Stimulated activated CD8-positive, alpha-beta memory T cell treated with anti-CD3 and anti-CD28 coated beads, Interleukin-12 subunit alpha, Interleukin-12 subunit beta, amount 100 ng/mL, for 24 hours (primary cell): ENCODE measurements around the gene RIOK3.
"Not testable (repeated sequence)": the region's sequence is repeated elsewhere in the genome, so short reads cannot be mapped to it uniquely, and the experiment has no call there.

ENCODE experiments used
- DNase-seq: peaks from one replicate; pipeline ENCODE4 v3.0.0-alpha.2; 2020; ENCODE audit errors: extremely low read depth

RIOK3 gene, protein sequence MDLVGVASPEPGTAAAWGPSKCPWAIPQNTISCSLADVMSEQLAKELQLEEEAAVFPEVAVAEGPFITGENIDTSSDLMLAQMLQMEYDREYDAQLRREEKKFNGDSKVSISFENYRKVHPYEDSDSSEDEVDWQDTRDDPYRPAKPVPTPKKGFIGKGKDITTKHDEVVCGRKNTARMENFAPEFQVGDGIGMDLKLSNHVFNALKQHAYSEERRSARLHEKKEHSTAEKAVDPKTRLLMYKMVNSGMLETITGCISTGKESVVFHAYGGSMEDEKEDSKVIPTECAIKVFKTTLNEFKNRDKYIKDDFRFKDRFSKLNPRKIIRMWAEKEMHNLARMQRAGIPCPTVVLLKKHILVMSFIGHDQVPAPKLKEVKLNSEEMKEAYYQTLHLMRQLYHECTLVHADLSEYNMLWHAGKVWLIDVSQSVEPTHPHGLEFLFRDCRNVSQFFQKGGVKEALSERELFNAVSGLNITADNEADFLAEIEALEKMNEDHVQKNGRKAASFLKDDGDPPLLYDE

DNA sequence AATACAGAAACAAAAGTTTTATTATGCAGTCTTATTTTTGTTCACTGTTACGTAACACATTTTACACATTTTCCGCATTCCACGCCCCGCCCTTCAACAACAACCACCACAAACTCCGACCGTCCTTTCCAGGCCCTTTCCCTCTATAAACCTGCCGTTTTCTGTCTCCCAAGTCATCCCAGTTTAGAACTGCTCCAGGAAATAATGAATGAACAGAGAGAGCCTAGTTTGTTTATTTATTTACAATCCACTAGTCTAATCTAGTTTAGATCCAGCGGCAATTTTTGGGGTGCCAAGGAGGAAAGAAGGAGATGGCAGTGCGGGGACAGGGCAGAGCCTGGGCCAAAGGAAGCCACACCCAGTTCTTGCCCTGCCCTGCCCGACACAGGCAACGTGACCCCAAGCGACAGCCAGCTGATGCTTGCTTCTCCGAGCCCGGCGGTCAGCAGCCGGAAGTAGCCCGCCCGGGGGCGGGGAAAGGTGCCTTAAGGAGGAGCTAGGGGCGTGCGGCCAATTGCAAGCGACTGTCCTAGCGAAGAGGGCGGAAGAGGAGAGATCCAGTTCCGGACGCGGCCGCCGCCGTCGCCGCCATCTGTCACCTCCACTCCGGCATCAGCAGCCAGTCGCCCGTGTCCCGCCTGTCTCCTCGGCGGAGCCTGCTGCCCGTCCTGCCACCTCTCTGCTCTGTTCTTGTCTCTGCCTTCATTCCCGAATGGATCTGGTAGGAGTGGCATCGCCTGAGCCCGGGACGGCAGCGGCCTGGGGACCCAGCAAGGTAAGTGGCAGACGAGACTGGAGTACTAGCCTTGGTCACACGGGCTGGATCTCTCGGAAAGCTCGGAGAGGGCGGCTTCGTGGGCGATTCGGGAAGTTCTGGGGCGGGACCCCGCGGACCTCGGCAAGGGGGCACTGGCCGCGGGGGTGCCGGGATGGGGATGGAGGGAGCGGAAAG is at the start of gene RIOK3:
Gene RIOK3, plus strand, starts transcription at position 560 of the 952 bp plus-strand sequence. Its CDS starts 153 bp downstream, at position 713.
- DNase-seq, result peak; percentile 86

DNA sequence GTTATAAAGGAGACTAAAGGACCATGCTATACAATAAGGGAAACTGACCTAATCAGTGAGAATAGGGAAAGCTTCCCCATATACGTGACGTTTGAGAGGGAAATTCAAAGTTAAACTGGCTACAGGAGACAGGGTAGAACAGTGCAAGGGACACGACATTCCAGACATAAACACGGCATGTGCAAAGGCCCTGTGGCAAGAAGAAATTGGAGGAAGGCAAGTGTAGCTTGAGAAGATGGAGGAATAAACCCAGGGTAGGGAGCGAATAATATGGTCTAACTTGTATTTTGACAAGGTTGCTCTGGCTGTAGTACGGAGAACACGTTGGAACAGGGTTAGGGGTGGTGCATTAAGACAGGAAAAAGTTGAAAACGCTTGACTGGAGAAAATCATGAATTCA is 49.8 kb upstream of the RIOK3 start:
- DNase-seq, result no peak

DNA sequence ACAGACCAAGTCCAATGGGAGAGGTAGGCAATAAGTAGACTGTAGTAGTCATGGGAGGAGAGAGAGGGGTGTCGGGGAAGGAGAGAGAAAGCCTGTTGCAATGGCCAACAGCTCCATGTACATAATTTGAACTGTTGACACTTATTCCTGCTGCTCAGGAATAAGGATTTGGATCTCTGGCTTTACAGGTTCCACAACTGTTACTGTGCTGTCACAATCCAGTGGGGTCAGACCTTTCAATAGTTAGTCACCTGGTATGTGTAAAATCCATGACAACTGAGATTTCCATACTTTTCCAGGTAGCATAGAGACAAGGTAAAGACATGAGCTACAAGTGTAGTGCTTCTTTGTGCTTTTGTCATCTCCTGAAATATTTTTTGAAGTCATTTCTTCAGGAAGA is 47.5 kb upstream of the RIOK3 start:
- DNase-seq, result no peak

DNA sequence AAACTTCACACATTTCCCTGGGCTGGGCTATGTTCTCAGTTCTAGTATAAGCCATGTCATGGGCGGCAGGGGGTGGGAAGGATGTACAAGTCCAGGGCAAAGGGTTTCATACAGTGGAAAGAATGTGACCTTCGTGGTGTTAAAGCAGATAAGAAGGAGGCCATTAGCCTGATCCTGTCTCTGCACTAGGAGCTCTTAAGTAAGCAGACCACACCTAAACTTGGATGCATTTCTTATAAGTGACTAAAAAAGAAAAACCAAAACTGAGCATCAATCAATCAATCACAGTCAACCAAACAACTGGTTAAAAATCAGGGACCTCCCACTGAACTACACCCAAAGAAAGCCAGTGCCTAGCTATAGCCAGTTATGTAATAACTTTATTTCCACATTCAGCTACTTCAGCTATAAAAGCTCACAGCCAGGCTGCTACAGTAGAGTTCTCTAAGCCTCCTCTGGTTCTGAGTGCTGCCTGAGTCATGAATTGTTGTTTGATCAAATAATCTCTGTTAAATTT is 46.8 kb upstream of the RIOK3 start:
- DNase-seq, result no peak

DNA sequence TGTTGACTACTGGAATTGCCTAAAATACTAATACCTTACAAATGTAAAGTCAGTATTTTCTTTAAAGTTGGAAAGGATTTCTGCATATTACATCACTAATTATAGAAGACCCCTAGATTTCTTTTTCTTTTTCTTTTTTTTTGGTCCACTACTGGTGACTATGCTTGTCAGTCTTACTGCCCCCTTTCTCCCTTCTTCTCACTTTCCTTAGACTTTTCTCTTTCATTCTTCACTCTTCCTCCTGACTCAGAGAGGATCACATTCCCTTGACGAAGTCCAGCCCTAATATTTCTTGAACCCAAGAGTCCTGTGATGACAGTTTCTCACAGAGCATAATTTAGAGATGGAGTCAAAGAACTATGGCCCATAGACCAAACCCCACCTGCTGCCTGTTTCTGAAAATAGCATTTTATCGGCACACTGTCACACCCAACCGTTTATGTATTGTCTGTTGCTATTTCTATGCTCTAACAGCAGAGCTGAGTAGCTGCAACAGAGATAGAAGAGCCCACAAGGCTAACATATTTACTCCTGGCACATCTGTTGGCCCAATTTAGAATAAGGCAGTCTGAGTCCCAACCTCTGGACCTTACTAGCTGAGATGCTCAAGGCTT is 40.6 kb upstream of the RIOK3 start:
- DNase-seq, result no peak

DNA sequence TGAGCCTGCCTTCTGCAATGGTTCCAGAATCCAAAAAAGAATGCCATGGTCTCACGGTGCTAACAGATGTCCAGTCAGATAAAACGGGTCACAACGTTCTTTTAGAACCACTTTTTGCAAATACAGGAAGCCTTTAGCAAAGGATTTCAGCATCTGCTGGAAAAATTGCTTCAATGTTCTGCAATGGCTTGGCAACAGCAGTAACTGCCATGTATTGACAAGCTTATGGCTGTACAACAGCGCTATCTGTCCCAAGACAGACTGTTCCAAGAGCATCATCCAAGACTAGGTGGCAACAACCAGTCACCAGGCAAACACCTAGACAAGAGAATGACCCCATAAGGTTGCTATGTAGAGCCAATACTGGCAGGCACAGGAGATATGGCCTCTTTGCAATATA is 37.6 kb upstream of the RIOK3 start:
- no peak for DNase-seq

DNA sequence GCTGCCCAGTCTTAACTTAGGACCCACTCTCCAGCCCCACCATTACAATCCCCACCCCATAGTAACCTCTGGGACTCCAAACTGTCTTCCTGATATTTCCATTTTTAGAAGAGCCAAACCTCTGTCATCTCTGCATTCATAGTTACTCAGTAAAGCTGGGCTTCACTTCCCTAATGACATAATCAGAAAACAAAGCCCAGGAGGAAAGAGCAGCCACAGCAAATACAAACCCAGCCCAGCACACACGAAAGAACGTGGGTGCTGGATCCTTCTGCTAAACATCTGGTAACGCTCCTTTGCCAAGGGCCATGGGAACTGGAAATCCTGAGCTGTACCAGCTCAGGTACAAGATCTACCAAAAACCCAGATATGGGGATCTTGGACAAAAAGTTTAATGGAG is 36.8 kb upstream of the RIOK3 start:
- no peak for DNase-seq

DNA sequence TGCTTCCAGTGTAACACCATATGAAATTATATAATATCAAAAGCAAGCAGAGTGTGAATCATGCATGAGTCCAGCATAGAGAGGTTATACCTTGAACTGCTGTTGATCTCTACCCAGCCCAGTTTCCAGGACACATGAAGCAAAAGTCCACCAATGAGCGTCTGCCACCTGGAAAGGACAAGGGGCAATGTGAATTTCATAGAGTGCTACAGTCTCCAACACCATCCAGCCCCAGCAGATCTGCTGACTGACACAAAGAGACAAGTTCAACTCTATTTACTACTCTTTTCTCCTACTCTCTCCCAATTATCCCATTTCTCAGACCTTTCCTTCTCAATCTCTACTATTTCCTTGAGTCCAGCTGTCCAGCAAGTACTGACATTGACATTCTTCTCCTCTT is 31.8 kb upstream of the RIOK3 start:
- DNase-seq, result no peak

DNA sequence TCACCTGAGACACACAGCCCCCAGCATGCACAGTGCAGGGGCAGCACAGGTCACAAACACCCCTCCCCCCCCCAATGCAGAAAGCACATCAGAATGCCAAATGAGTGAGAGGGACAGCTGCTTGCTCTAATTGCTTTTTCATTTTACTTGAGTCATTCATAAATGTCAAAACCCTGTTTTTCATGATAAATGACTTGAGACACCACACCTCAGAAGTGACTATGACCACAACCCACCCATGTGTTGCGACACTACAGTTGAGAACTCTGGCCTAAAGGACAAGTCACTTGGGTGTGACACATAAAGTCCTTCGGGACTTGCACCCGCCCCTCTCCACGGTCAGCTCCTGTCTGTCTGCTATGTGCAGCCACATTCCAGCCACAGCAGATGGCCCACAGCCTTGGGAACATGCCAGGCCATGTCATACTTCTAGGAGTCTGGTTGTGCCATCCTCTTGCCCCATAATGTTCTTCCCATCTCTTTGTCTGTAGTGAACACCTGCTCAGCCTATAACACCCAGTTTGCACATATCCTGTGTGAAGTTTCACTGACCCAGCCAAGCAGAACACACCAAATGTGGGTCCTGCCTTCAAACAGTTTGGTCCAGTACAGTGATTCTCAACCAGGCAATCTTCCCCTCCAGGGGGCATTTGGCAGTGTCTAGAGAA is 30.2 kb upstream of the RIOK3 start:
- no peak for DNase-seq

DNA sequence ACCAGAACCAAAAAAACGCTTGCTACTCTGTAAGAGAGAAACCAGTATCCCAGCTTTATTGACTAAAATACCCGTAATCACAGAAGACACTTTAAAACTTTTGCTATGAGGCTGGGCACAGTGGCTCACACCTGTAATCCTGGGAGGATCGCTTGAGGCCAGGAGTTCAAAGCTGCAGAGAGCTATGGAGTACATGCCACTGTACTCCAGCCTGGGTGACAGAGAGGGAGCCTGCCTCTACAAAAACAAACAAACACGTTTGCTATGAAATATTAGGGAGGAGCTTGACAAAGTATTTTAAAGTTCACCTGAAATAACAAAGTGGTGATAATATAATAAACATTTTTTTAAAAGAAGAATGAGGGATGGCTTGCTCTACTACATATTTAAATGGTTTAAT is 28.5 kb upstream of the RIOK3 start:
- DNase-seq, result no peak

DNA sequence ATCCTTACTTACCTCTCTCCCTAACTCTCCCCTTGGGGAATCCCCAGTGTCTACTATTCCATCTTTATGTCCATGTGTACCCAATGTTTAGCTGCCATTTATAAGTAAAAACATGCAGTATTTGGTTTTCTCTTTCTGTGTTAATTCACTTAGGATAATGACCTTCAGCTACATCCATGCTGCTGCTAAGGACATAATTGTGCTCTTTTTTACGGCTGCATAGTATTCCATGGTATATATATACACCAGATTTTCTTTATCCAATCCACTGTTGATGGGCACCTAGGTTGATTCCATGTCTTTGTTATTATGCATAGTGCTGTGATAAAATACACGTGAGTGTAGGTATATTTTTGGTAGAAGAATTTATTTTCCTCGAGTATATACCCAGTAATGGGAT is 24.3 kb upstream of the RIOK3 start:
- DNase-seq, result no peak

DNA sequence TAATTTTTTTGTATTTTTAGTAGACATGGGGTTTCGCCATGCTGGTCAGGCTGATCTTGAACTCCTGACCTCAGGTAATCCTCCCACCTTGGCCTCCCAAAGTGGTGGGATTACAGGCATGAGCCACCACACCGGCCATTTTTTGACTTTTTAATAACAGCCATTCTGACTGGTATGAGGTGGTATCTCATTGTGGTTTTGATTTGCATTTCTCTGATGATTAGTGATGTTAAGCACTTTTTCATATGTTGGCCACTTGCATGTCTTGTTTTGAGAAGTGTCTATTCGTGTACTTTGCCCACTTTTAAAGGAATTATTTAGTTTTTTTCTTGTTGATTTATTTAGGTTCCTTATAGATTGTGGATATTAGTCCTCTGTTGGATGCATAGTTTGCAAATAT is 23.5 kb upstream of the RIOK3 start:
- not testable (repeated sequence) for DNase-seq

DNA sequence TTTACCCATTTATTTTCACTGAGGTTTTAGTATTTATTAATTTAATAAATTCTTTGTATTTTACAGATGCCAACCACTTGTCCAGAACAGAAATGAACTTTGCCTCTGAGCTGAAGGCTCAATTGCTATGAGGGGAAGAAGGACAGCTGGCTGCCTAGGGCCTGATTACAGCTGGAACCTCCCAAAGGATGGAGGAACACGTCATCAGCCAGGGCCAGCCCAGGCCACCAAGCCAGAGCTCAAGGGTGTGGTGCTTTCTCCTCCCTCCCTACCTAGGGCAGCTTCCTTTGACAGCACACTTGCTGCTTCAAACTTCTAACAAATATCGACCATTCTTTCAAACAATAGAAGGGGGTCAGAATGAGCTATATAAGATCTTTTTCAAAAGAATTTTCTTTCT is 19.7 kb upstream of the RIOK3 start:
- DNase-seq, result no peak

DNA sequence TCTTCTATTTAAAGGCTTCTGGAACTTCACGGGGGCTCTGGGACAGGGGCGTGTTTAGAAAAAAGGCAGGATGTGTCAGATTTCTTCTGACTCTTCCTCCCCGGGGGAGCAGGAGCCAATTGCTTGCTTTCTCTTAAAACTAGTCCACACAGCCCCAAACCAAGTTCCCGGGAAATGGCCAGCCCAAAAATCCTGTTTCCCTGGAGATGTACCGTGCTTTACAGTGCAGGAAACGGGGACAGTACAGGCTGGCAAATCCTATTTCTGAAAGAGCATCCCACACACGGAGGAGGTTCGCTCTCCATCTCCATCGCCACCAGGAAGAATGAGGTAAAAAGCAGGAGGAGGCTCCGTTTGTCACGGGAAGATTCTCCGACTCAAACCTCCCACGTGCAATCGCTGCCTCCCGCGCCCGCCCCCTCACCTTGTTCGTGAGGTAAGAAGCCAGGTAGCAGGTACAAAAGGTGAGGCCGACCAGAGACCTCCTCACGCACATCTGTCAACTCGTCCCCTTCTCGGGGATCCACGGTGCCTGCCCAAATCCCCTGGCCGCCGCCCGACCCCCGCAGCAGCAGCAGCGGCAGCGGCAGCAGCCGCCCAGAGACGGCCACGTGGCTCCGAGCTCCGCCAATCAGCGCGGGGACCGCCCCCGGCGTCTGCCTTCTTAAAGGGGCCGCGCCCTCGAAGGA is 15.6 kb upstream of the RIOK3 start:
- peak; percentile 60 for DNase-seq

DNA sequence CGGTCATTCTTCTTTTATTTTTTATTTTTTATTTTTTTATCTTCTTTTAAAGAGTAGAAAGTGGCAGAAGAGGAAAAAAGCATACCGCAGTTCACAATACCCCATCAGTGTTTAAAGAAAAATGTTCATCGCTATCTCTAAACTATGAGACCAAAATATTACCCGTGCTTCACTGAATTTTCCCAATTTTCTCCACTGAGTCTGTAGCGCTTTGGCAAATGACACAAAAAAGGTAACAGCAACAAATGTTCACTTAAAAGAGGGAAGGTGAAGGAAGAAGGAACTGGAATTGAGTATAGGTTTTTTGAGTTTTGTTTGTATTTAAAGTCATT is 15.1 kb upstream of the RIOK3 start:
- DNase-seq, result no peak

DNA sequence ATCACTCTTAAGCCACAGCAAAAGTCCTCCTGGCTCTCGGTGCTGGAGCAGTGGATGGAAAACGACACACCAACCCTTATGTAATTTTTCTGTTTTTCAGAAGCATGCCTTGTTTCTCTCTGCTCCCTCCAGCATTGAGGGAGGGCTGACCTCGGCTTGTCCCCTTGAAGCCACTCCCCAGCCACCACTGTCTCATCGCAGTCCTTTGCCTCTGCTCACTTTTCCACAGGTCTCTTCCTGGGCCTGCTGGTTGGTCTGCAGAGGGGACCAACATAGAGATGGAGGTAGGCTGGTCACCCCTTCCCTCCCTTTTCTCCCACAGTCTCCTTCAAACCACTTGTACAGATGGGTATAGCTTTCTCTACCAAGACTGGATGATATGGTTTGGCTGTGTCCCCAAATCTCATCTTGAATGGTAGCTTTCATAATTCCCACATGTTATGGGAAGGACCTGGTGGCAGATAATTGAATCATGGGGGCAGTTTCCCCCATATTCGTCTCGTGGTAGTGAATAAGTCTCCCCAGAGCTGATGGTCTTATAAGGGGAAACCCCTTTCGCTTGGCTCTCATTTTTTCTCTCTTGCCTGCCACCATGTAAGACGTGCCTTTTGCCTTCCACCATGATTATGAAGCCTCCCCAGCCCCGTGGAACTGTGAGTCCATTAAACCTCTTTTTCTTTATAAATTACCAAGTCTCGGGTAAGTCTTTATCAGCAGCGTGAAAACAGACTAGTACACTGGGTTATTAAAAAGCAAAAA is 14.3 kb upstream of the RIOK3 start:
- no peak for DNase-seq

DNA sequence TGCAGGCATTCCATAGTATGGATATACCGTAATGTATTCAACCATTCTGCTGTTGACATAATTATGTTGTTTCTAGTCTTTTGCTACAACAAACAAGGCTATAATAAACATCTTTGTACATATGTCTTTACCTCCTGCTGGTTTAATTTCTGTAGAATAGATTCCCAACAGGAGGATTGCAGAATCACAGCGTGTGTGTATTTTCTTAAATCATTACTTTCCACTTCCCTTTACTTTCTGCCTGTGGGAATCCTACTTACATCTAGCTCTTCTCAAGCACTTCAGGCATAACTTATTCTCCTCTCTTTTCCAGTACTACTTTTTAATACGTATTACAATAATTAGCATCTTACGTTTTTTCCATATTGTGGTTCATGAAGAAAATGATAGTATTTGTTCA is 13.0 kb upstream of the RIOK3 start:
- no peak for DNase-seq

DNA sequence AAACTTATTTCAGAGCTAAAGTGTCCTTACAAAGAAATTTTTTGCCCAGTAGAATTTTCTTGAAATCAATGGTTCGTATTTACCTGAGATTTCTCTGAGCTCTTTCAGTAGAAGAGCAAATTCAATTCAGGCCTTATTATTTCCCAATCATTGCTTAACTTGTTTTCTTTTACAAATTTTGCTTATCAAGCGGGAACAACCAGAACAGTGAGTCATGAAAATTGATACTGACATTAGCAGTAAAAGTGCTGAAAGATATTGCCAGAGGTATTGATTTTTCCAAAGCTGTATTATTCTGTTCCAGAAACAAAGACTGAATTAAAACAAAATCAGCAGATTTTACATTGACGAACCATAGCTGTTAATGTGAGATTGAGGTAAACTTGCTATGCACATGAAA is 10.1 kb upstream of the RIOK3 start:
- DNase-seq, result no peak

DNA sequence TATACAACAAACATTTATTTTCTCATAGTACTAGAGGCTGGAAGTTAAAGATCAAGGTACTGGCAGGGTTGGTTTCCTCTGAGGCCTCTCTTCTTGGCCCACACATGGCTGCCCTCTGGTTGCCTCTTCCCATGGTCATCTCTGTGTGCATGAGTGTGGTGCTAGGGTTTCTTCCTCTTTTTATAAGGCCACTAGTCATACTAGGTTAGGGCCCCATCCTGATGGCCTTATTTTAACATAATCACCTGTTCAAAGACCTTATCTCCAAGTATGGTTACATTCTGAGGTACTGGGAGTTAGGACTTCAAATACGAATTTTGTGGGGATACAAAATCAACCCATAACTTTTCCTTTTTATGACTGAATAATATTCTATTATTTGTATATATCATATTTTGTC is 4.8 kb upstream of the RIOK3 start:
- no peak for DNase-seq

DNA sequence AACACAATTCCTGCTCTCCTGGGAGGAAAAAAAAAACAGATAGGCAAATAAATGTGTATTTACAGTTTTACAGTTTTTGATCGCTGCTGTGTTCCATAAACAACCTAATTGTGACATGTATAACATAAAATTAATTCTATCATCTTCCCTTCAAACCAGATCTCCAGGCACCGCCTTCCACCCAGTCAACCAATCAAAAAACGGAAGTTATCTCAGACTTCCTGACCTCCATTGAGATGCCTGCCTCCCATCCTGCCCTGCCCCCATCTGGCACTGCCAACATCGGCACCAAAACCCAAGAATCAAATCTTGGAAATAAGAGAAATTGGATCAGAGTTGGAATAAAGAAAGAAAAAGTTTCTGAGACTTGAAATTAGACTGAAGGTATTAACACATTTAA is 3.1 kb upstream of the RIOK3 start:
- DNase-seq, result no peak
